Measurements from ENCODE around the gene NOD2. TPM values are rescaled to one million over a fixed set of nuclear protein-coding genes. Genes with fewer than 3 reads are reported as not detected.

NOD2 gene
- total and polyA plus RNA-seq, 2 of the 13 experiments (the other 11 are each of a cell fraction or from before 2014, with no cell fraction given): 0.27 to 0.81 TPM

- TF ChIP-seq HOMEZ (CRISPR knock-in tag; IDR thresholded peaks at IDR 0.05; ENCODE audit: low read depth) (no peak; the same call in 1 of the 2 replicates), ZNF256 (CRISPR knock-in tag; conservative IDR thresholded peaks at IDR 0.05) (no peak), ARHGAP35 (CRISPR knock-in tag; IDR thresholded peaks at IDR 0.05; ENCODE audit: borderline replicate concordance) (no peak), ZNF33A (CRISPR knock-in tag; IDR thresholded peaks at IDR 0.05; ENCODE audit: borderline replicate concordance) (no peak), KLF15 (CRISPR knock-in tag; IDR thresholded peaks at IDR 0.05; ENCODE audit: borderline replicate concordance) (no peak; the same call in 1 of the 2 replicates), ZNF619 (CRISPR knock-in tag; IDR thresholded peaks at IDR 0.05) (no peak), JDP2 (CRISPR knock-in tag; IDR thresholded peaks at IDR 0.05; ENCODE audit: borderline replicate concordance) (no peak), NKX3-1 (CRISPR knock-in tag; IDR thresholded peaks at IDR 0.05) (no peak), PHF8 (CRISPR knock-in tag; IDR thresholded peaks at IDR 0.05) (peak; percentile 72), ZNF83 (CRISPR knock-in tag; IDR thresholded peaks at IDR 0.05; ENCODE audit: borderline replicate concordance) (no peak), SRSF4 (IDR thresholded peaks at IDR 0.05; ENCODE audit: low read depth, low read length, poor library complexity, severe bottlenecking) (no peak), RAD51 (IDR thresholded peaks at IDR 0.05; ENCODE audit: borderline replicate concordance) (no peak), E2F2 (CRISPR knock-in tag; IDR thresholded peaks at IDR 0.05; ENCODE audit: borderline replicate concordance) (no peak), ZNF205 (CRISPR knock-in tag; IDR thresholded peaks at IDR 0.05) (0 out of 2 replicates have a peak, but pooled peaks have one; percentile 31), MLX (CRISPR knock-in tag; IDR thresholded peaks at IDR 0.05) (0 out of 2 replicates have a peak, but pooled peaks have one; percentile 26), PHF20 (CRISPR knock-in tag; IDR thresholded peaks at IDR 0.05) (peak; percentile 69), SMC3 (IDR thresholded peaks at IDR 0.05; ENCODE audit: low read length) (no peak), CREM (IDR thresholded peaks at IDR 0.05) (peak; percentile 64), CREM (CRISPR knock-in tag; IDR thresholded peaks at IDR 0.05) (no peak), JUNB (CRISPR knock-in tag; IDR thresholded peaks at IDR 0.05; ENCODE audit: borderline replicate concordance) (no peak), PRDM4 (CRISPR knock-in tag; IDR thresholded peaks at IDR 0.05; ENCODE audit: borderline replicate concordance) (no peak), ZNF558 (CRISPR knock-in tag; IDR thresholded peaks at IDR 0.05; ENCODE audit: borderline replicate concordance) (no peak)
- TF ChIP-seq, protein P1, sequence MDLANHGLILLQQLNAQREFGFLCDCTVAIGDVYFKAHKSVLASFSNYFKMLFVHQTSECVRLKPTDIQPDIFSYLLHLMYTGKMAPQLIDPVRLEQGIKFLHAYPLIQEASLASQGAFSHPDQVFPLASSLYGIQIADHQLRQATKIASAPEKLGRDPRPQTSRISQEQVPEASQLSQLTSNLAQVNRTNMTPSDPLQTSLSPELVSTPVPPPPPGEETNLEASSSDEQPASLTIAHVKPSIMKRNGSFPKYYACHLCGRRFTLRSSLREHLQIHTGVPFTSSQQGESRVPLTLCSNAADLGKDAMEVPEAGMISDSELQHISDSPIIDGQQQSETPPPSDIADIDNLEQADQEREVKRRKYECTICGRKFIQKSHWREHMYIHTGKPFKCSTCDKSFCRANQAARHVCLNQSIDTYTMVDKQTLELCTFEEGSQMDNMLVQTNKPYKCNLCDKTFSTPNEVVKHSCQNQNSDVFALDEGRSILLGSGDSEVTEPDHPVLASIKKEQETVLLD (CRISPR knock-in tag; IDR thresholded peaks at IDR 0.05; ENCODE audit: low read depth): 0 out of 2 replicates have a peak, but pooled peaks have one; percentile 26
Observed at GRCh38 chr16:50741781-50742575, 48.6 kb downstream of the NOD2 start, which contains the start of gene CYLD (continued).

Data from HepG2 (cell line).